ENCODE data around the gene TNNT3.
"Not testable (repeated sequence)": the region's sequence is repeated elsewhere in the genome, so short reads cannot be mapped to it uniquely, and the experiment has no call there.

TNNT3 gene

GRCh38 chr11:1919391-1920127, at the start of gene TNNT3:
TNNT3 (plus strand) TSS chr11:1919703; CDS start chr11:1922875, 3,172 bp downstream.
- no peak for DNase-seq

GRCh38 chr11:1870326-1870696, 49.2 kb upstream of the TNNT3 start:
- DNase-seq: no peak

GRCh38 chr11:1870721-1871466, 48.6 kb upstream of the TNNT3 start:
- DNase-seq: peak; percentile 47

GRCh38 chr11:1871531-1871930, 48.0 kb upstream of the TNNT3 start:
- no peak for DNase-seq

- no peak for DNase-seq
These were observed 47.1 kb upstream of the TNNT3 start for GRCh38 chr11:1872267-1872985.

- no peak for DNase-seq
These were observed 46.3 kb upstream of the TNNT3 start for GRCh38 chr11:1873048-1873812.

GRCh38 chr11:1873813-1874150, 45.7 kb upstream of the TNNT3 start:
- not testable (repeated sequence) for DNase-seq

GRCh38 chr11:1874441-1875092, 44.9 kb upstream of the TNNT3 start:
- not testable (repeated sequence) for DNase-seq

GRCh38 chr11:1875093-1875850, 44.2 kb upstream of the TNNT3 start:
- DNase-seq: no peak

GRCh38 chr11:1875851-1876301, 43.6 kb upstream of the TNNT3 start:
- DNase-seq: not testable (repeated sequence)

GRCh38 chr11:1876361-1877063, 43.0 kb upstream of the TNNT3 start:
- DNase-seq: no peak

GRCh38 chr11:1877211-1878136, 42.0 kb upstream of the TNNT3 start:
- DNase-seq: no peak

- no peak for DNase-seq
These were observed 41.1 kb upstream of the TNNT3 start for GRCh38 chr11:1878137-1879031.

GRCh38 chr11:1879342-1879940, 40.1 kb upstream of the TNNT3 start:
- DNase-seq: no peak

GRCh38 chr11:1879941-1880720, 39.4 kb upstream of the TNNT3 start:
- no peak for DNase-seq

GRCh38 chr11:1880746-1881441, 38.6 kb upstream of the TNNT3 start:
- no peak for DNase-seq

All from activated CD4-positive, alpha-beta T cell treated with anti-CD3 and anti-CD28 coated beads, Interleukin-2, amount 50 U/mL, for 1 hour (primary cell).